AG09309 (cell line): ENCODE results near the gene CLDN5.

Source experiments
- DNase-seq: peaks from one replicate; pipeline ENCODE4 v3.0.0-alpha.2; 2010; ENCODE audit warnings: low read depth
- H3K4me3 ChIP-seq: 2 replicates; pipeline ENCODE4 v1.5.1; 2011; ENCODE audit warnings: mild to moderate bottlenecking, low read depth, low read length, moderate library complexity; ENCODE audit not compliant: control insufficient read depth
- CTCF ChIP-seq: IDR thresholded peaks from 2 replicates; pipeline ENCODE4 v1.5.1; 2011; ENCODE audit warnings: mild to moderate bottlenecking, low read depth, low read length, inconsistent platforms; ENCODE audit not compliant: insufficient read depth, control insufficient read depth; ENCODE audit errors: missing control alignments

CLDN5 gene, protein sequence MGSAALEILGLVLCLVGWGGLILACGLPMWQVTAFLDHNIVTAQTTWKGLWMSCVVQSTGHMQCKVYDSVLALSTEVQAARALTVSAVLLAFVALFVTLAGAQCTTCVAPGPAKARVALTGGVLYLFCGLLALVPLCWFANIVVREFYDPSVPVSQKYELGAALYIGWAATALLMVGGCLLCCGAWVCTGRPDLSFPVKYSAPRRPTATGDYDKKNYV

GRCh38 chr22:19524170-19525115 lies at the start of gene CLDN5:
Gene CLDN5, minus strand, starts transcription at chr22:19524410. Its CDS starts 155 bp downstream, at chr22:19524255.
- no peak for TF ChIP-seq CTCF

DNA sequence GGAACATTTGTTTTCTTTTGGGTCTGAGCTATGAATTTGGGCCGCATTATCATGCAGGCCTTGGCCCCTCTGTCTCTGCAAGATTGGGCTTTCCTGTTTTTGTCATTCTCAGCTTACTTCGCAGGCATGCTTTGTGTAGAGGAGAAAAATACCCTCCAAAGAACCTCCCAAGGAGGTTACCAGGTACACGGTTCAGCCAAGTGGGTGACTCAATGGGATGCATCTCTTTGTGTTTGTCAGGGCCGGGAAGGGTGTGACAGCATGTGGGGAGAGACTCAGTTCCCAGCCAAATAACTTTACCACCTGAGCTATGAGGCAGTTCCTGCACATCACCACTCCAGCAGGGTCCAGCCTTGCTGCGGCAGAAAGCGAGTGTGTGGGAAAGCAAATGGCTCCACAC lies 47.8 kb upstream of the CLDN5 start:
- H3K4me3 ChIP-seq, result no peak overlapping the region
- no peak for DNase-seq
- TF ChIP-seq CTCF, result no peak

More at GRCh38 chr22:19524170-19525115, at the start of gene CLDN5:
- H3K4me3 ChIP-seq, result peak within 1 kb of the TSS; percentile 40
- no peak for DNase-seq

DNA sequence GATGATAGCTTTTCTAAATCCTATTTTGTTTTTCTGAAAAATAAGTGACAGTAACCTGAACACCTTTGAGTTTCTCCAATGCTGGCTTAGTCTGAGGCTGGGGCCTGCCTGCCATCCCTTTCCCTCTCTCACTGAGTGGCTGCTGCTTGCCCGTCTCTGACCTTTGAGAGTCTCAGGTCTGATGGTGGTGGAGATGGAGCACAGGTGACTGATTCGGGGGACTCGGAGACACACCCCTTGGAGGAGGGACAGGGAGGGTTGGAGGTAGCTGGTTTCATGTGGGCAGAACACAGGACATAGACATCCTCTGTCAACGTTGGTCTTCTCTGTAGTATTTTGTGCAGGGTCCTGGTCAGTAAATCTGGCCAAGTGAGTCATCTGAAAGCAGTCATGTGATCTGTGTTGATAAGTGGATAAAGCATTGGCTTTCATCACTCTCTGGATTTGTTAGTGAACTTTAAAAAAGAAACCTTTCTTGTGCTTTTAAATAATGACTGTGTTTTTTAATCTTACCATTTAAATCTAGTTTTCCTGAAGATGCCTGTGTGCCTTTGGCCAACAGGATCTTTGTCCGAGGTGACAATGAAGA lies 47.1 kb upstream of the CLDN5 start:
- H3K4me3 ChIP-seq, result no peak overlapping the region
- no peak for TF ChIP-seq CTCF
- no peak for DNase-seq

GRCh38 chr22:19569976-19570375 lies 45.8 kb upstream of the CLDN5 start:
- no peak overlapping the region for H3K4me3 ChIP-seq
- no peak for TF ChIP-seq CTCF
- DNase-seq, result no peak

DNA sequence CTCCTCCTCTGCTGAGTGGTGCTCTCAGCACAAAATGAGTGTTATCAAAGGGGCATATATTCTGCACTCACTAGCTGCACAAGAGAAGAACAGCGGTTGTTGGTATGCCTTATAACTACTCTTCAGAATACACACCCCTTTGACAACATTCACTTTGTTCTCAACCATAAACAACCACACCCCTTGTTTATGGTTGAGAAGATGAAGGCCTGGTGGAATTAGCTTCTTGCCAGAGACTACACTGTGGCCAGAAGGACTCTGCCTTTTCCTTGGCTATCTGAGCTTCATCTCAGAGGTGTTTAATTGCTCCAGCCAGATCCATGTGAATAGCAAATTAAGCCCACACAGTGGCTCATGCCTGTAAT lies 45.0 kb upstream of the CLDN5 start:
- H3K4me3 ChIP-seq, result no peak overlapping the region
- no peak for DNase-seq
- no peak for TF ChIP-seq CTCF

DNA sequence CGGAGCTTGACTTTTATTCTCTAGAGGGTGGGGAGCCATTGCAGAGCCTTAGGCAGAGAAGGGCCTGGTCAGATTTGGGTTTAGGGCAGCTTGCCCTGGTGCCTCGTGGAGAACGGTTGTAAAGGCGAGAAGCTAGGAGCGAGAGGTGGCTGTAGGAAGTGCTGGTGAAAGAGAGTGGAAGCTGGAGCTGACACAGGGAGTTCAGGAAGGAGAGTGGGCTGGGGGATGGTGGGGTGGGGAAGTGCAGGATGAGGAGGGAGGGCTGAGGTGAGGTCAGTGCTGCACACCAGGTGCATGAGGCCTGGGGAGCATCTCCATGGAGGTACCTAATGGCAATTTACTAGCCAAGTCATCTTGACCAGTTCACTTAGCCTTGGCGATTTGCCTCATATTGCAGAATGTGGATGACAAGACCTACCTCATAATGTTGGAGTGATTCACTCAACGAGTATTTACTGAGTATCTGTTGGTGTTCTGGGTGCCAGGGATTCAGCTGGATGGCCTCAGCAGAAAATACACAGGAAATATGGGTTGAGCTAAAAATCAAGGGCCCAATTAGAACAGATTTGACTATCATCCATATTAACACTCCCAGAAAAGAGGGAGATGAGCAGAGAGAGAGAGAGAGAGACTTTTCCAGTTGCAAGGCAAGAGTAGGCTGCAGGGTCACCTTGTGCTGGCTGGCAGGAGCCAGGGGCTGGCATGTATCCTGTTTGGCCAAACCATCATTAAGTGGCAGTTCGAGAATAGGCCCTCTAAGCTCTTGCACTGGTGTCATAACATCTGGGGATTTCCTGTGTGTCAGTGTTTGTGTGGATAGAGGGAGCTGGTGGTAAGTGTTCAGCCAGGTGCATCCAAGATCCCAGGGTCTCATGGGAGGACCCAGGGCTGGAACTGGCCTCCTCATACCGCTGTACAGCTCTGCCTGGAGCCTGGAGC lies 44.4 kb upstream of the CLDN5 start:
- DNase-seq, result peak; percentile 93
- TF ChIP-seq CTCF, result no peak
- no peak overlapping the region for H3K4me3 ChIP-seq
